GM21390 (cell line): Measurements from ENCODE around the gene VSTM2L.
"Not testable (repeated sequence)": the region's sequence is repeated elsewhere in the genome, so short reads cannot be mapped to it uniquely, and the experiment has no call there.

ENCODE experiments used
- ATAC-seq: cut with Tn5 transposase; IDR thresholded peaks from one replicate; pipeline ENCODE4 v1.9.1; 2021; ENCODE audit not compliant: unreplicated experiment

VSTM2L gene

DNA sequence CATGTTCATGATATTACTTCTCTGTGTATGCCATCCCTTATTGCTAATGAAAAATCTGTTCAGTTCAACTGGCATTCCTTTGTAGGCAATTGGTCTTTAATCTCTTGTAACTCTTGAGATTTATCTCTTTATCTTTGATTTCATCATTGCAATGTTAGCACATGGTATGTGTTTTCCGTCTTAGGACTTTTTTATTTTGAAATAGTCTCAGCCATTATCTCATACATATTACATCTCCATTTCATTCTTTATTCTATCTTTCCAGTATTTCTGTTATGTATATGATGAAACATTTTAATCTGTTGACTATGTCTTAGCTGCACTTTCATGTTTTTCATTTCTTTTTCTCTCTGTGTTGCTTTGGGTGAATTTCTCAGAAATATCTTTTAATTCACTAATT, 58.1 kb downstream of the VSTM2L start:
- no peak for ATAC-seq

DNA sequence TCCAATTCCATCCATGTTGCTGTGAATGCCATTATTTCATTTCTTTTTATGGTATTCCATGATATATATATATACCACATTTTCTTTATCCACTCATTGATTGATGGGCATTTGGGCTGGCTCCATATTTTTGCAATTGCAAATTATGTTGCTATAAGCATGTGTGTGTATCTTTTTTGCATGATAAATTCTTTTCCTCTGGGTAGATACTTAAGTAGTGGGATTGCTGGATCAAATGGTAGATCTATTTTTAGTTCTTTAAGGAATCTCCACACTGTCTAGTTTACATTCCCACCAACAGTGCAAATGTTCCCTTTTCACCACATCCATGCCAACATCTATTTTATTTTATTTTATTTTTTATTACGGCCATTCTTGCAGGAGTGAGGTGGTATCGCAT, 60.6 kb downstream of the VSTM2L start:
- not testable (repeated sequence) for ATAC-seq

- no peak for ATAC-seq
These were observed 66.0 kb downstream of the VSTM2L start for GRCh38 chr20:37968841-37969401.

DNA sequence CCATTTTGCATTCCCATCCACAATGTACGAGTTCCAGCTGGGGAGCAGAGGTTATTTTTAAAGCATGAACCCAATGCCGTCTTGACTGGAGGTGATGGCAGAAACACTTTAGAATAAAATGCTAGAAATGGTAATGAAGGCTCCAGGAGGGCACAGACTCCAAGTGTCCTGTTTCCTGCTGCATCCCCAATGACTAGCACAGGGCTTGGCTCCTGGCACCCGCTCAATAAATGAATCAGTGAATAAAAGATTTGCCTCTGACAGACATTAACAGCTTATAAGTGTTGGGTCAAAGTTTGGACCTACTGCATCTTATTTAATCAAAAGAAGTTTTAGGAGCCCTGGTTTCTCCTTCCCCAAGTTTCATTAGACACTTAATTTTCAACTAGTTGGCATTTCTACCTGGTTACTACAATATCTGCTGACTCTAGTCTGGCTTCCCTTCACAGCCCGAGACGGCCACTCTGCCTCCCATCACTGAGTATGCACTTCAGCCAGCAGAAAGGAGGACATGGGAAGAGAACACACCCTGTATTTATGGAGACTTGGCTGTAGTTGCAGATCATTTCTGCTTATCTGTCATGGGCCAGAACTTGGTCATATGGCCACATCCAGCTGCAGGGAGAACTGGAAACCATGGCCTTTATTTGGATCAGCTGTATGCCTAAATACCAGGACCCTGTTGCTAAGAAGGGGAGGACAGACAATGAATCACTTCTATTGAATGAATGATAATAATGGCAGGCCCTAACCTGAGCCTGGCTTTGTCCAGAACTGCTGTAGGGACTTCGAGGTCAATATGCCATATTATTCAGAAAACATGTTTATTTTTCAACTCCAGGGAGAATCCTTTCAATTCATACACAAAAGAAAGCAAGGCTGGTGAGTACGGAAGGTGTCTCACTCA, 67.3 kb downstream of the VSTM2L start:
- ATAC-seq, result no peak

- no peak for ATAC-seq
These were observed 67.9 kb downstream of the VSTM2L start for GRCh38 chr20:37970856-37971245.

GRCh38 chr20:37971561-37972127, 68.7 kb downstream of the VSTM2L start:
- no peak for ATAC-seq

DNA sequence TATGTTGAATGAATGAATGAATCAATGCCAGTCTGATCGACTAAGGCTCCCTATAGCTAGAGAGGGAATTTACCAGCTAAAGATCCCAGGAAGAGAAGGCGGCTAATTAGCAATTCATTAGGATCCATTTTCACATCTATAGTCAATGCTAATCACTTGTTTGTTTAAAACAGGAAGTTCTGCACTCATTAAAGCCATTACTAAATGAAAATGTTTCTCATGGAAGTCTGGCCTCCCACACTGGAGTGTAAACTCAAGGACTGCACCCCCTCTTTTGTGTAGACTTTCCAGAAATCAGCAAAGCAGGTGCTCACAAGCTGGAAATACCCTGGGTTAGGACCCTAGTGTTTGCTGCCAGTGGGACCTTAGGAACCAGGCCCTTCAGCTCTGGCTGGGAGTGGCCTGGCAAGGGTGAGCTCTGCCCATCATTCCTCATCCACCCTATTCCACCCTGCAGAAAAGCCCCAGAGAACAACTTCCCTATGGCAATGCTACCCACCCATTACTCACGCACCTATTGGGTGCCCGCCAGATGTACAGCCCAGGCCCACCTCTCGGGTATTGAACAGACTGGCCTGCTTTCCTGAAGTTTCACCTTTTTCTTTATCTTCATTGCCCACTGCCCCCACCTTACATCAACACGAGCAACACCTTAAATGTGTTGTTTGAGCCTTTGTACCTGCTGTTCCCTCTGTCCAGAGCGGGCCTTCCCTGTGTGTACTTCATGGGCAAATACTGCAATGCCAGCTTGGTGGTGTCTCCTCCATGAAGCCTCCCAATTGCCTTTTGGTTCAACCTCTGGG, 69.5 kb downstream of the VSTM2L start:
- no peak for ATAC-seq

DNA sequence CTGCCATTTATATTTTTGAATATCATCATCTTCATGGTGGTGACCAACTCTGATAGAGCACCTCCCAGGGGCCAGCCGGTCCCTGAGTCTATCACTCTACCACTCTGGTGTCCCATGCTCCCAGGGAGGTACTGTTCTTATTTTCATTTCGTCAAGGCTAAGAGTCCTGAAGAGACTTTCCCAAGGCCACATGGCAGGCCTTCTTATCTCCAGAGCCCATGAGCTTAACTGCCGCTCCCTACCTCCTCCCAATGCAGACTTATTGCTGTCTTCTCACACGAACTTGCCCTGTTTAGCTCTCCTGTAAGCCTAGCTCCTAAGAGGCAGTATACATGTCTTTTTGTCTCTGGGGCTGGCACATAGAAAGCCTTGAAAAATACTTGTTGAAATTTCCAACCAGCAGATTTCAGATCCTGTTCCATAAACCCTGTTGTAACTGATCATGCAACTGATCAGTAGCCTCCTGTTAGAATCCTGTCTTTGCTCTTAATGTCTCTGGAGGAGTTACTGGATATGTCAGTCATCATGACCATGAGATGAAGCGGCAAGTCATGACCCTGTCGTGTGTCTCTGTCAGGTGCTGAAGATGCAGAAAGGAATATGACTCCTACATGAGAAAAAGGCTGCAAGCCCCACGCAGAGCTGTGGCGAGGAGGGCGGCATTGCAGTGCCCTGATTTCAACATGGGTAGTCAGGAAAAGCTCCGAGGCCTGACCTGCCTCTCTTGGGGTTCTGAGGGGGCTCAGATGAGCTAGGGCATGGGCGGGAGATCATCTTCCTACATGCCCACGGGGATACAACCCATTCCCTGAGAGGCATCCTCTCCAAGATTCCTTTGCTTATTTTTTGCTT, 70.4 kb downstream of the VSTM2L start:
- no peak for ATAC-seq

GRCh38 chr20:37976887-37977286, 74.0 kb downstream of the VSTM2L start:
- no peak for ATAC-seq

GRCh38 chr20:37977338-37977737, 74.4 kb downstream of the VSTM2L start:
- ATAC-seq, result no peak

DNA sequence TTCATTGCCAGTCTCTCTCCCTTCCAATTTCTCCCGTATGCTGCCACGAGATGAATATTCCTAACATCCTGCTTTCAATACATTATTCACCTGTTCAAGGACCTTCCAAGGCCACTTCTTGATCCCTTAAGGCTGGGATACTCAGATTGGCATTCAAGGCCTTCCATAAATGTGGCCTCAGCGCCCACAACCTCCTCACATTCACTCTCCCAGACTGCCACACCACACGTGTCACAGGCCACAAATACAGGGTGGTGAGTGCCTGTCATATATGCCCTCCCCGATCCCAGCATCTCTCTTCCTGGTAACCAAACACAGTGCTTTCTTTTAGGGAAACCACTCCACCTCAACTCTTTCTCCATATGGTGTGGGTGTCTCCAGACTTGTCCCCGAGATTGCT, 74.9 kb downstream of the VSTM2L start:
- ATAC-seq, result no peak

- no peak for ATAC-seq
These were observed 76.4 kb downstream of the VSTM2L start for GRCh38 chr20:37979021-37979985.

DNA sequence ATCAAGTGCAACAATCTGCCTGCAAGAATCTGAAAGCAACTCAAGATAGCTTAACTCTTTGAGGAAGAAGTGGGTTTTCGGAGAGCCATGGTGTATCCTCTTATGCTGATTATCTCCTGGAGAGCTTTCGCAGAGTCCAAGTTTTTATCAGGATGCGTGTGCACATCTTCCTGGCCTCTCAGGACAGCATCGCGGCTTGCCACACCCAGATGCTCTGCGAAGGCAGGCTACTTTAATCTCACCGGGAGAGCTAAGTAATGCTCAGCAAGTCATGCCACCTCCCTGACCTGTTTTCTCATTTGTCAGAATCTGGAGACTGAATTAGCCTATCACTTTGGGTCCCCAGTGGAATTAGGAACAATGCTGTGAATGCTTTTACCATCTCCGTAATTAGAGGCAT, 77.5 kb downstream of the VSTM2L start:
- ATAC-seq, result no peak

GRCh38 chr20:37980876-37981275, 77.9 kb downstream of the VSTM2L start:
- no peak for ATAC-seq

DNA sequence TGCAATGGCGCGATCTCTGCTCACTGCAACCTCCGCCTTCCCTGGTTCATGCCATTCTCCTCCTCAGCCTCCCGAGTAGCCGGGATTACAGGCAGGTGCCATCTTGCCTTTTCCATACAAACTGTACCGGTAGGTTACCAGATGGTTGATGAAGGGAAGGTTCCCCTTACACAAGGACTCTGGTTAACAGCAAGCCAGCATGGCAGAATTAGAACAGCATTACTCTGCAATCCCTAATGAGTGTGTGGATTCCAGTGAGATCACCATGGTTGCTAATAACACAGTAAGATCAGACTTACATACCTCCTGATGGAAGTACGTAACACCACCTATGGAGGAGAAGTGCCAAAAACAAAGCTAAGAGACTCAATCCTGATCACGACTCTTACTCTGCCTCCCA, 78.6 kb downstream of the VSTM2L start:
- ATAC-seq, result no peak

GRCh38 chr20:37983286-37983685, 80.4 kb downstream of the VSTM2L start:
- no peak for ATAC-seq

DNA sequence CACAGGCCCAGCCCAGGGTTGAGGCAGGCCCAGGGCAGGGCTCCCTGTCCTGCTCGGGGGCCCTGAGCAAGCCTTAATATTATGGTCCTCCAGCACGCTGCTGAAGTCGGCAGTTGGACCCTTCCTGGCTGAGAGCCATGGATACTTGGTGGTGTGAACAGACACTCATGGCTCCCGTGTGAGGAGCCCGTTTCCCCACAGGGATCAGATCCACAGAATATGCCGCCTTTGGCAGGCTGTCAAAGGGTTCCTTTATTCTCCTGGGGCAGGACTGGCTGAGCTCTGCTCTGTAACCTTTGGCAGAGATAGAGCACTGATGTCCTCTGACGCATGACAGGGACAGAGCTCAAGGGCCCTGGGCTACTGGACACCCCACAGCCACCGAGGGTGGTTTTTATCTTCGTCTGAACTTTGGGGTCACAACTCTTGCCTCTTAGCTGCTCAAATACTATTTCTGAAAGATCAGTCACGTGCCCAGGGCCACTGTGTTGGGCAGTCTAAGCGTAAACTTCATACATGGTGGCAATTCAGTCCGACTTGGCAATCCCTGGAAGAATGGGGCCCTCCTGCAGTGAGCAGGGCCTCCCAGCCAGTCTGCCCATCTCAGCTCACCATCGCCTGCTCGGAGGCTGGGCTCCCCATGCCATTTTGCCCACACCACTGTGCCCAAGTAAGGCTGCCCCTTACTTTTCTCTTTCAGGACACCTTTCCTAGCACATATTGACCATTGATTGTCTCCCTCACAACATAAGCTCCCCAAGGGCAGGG, 81.3 kb downstream of the VSTM2L start:
- ATAC-seq, result no peak

GRCh38 chr20:37986044-37986858, 83.3 kb downstream of the VSTM2L start:
- no peak for ATAC-seq
